ENCODE data around the gene ZNF785. TPM values are rescaled to one million over a fixed set of nuclear protein-coding genes. Genes with fewer than 3 reads are reported as not detected.

Gene ZNF785
- total RNA-seq, 1 donor from 2014 or later, result 9.3 TPM

GRCh38 chr16:30569281-30569680, 16.2 kb downstream of the ZNF785 start:
- peaks cover 15% of the 10 kb centered on the region for H3K27me3 Mint-ChIP-seq (ENCODE audit: low read depth, unreplicated experiment)
- H3K4me1 Mint-ChIP-seq (ENCODE audit: low read depth, unreplicated experiment), result peaks cover 3% of the 10 kb centered on the region
- no peaks in the 10 kb centered on the region for H3K9me3 Mint-ChIP-seq (ENCODE audit: unreplicated experiment)
- Histone ChIP-seq H3K9me3 (ENCODE audit: insufficient read depth, low read depth, low read length) (no peaks in the 10 kb centered on the region), H2AFZ (ENCODE audit: low read depth, low read length) (no peak overlapping the region), H3K79me2 (ENCODE audit: insufficient read depth, low read length) (no peaks in the 10 kb centered on the region), H3K27me3 (ENCODE audit: insufficient read depth, low read length) (no peaks in the 10 kb centered on the region), H3K4me3 (ENCODE audit: insufficient read depth, low read depth, low read length) (no peak overlapping the region), H3K4me1 (ENCODE audit: insufficient read depth, low read length) (peaks cover 6% of the 10 kb centered on the region), H4K20me1 (ENCODE audit: insufficient read depth, low read length) (no peaks in the 10 kb centered on the region), H3K4me2 (ENCODE audit: low read length) (no peak overlapping the region), H3K27ac (ENCODE audit: low read depth, low read length) (no peak overlapping the region), H3K36me3 (ENCODE audit: insufficient read depth, low read length) (no peaks in the 10 kb centered on the region), H3K9ac (ENCODE audit: low read length) (no peak overlapping the region)
- FAIRE-seq, result no peak
- TF ChIP-seq, protein P1, sequence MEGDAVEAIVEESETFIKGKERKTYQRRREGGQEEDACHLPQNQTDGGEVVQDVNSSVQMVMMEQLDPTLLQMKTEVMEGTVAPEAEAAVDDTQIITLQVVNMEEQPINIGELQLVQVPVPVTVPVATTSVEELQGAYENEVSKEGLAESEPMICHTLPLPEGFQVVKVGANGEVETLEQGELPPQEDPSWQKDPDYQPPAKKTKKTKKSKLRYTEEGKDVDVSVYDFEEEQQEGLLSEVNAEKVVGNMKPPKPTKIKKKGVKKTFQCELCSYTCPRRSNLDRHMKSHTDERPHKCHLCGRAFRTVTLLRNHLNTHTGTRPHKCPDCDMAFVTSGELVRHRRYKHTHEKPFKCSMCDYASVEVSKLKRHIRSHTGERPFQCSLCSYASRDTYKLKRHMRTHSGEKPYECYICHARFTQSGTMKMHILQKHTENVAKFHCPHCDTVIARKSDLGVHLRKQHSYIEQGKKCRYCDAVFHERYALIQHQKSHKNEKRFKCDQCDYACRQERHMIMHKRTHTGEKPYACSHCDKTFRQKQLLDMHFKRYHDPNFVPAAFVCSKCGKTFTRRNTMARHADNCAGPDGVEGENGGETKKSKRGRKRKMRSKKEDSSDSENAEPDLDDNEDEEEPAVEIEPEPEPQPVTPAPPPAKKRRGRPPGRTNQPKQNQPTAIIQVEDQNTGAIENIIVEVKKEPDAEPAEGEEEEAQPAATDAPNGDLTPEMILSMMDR (IDR thresholded peaks at IDR 0.05; ENCODE audit: insufficient read depth, low read depth, low read length), result no peak
- TF ChIP-seq EZH2 (IDR thresholded peaks at IDR 0.05; ENCODE audit: insufficient read depth, low read length), result no peak
- no peak overlapping the region for H3K4me3 Mint-ChIP-seq (ENCODE audit: unreplicated experiment)
- DNase-seq (ENCODE audit: low read depth), result no peak
- no peaks in the 10 kb centered on the region for H3K36me3 Mint-ChIP-seq (ENCODE audit: low read depth, unreplicated experiment)
- H3K27ac Mint-ChIP-seq (ENCODE audit: unreplicated experiment), result no peak overlapping the region

GRCh38 chr16:30567991-30568638, 17.4 kb downstream of the ZNF785 start:
- Mint-ChIP-seq H3K4me1 (ENCODE audit: low read depth, unreplicated experiment) (peaks cover 3% of the 10 kb centered on the region), H3K27me3 (ENCODE audit: low read depth, unreplicated experiment) (peaks cover 15% of the 10 kb centered on the region), H3K27ac (ENCODE audit: unreplicated experiment) (no peak overlapping the region), H3K9me3 (ENCODE audit: unreplicated experiment) (no peaks in the 10 kb centered on the region), H3K4me3 (ENCODE audit: unreplicated experiment) (no peak overlapping the region), H3K36me3 (ENCODE audit: low read depth, unreplicated experiment) (no peaks in the 10 kb centered on the region)
- Histone ChIP-seq H3K4me1 (ENCODE audit: insufficient read depth, low read length) (peaks cover 6% of the 10 kb centered on the region), H3K27me3 (ENCODE audit: insufficient read depth, low read length) (no peaks in the 10 kb centered on the region), H3K9me3 (ENCODE audit: insufficient read depth, low read depth, low read length) (no peaks in the 10 kb centered on the region), H3K4me2 (ENCODE audit: low read length) (no peak overlapping the region), H3K9ac (ENCODE audit: low read length) (no peak overlapping the region), H3K36me3 (ENCODE audit: insufficient read depth, low read length) (no peaks in the 10 kb centered on the region), H3K79me2 (ENCODE audit: insufficient read depth, low read length) (no peaks in the 10 kb centered on the region), H3K27ac (ENCODE audit: low read depth, low read length) (no peak overlapping the region), H2AFZ (ENCODE audit: low read depth, low read length) (no peak overlapping the region), H4K20me1 (ENCODE audit: insufficient read depth, low read length) (no peaks in the 10 kb centered on the region), H3K4me3 (ENCODE audit: insufficient read depth, low read depth, low read length) (no peak overlapping the region)
- peak; percentile 51 for DNase-seq (ENCODE audit: low read depth)
- TF ChIP-seq EZH2 (IDR thresholded peaks at IDR 0.05; ENCODE audit: insufficient read depth, low read length), result no peak
- TF ChIP-seq, protein P1 (IDR thresholded peaks at IDR 0.05; ENCODE audit: insufficient read depth, low read depth, low read length), result no peak
- no peak for FAIRE-seq

Data from astrocyte (in vitro differentiated cells and primary cell).